ENCODE measurements around the gene CCNF. TPM values are rescaled to one million over a fixed set of nuclear protein-coding genes. Genes with fewer than 3 reads are reported as not detected.

Gene CCNF
- total and polyA plus RNA-seq, 11 donors, result 0.38 to 6.0 (median 1.6) TPM

DNA sequence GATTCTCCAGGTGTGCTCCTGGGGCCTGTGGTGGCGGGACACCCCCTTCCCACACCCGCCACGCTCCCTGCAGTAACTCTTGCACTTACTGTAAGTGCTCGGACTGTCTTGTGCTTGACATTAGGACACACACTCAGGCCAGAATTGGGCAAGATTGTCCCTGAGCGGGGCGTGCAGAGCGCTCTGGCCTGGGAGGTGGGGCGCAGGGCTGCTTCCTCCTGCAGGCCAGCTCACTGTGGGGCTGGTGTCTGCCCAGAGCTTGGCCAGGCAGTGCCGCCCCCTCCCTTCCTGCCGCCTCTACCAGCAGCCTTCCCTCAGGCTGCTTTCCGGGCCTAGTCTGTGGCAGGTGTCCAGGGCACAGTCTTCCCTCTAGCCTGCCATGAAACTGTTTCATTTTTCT, 78.4 kb downstream of the CCNF start:
- TF ChIP-seq CTCF (IDR thresholded peaks at IDR 0.05) (no peak), POLR2A (IDR thresholded peaks at IDR 0.05) (no peak)
- 75 to 91% (median 89%) methylated on average over 9 to 11 of the region's 11 CpGs for WGBS, 4 donors
- H3K9me3 ChIP-seq, result no peaks in the 10 kb centered on the region
- peaks cover 0 to 66% (median 9%) of the 10 kb centered on the region in 12 donors for H3K4me1 ChIP-seq
- ATAC-seq (peak; percentile 35 to 70 (median 48)), DNase-seq (peak in 4 of 5 donors; percentile 24 to 84 (median 70))
- no peaks in the 10 kb centered on the region for H3K36me3 ChIP-seq
- peak overlapping the region in 1 of 12 donors; percentile 23 for H3K4me3 ChIP-seq
- H3K27ac ChIP-seq, result peak overlapping the region in 5 of 12 donors; percentile 9 to 95 (median 28)
- intact Hi-C loops (cut with DNase I), result loop anchor here in 5 of 10 donors (5.0 to 10.0 kb wide), 5 partner anchors 80 to 503 kb away; partner anchors contain the start of genes CCNF (in 2 of the 5) and ZNF598 (in 1 of the 5)
- H3K27me3 ChIP-seq, result no peaks in the 10 kb centered on the region

Small RNAs within 50 kb of the gene (microRNA-seq; reads per million reads assigned to microRNA genes)
- gene MIR6767, result 0 reads per million in 4 donors
- 0 reads per million in 4 donors for gene MIR6768

Other genes starting within 250 kb of the CCNF start
- gene CASKIN1, start 232.8 kb upstream of the CCNF start, total RNA-seq, result 1 to 10 TPM in 8 of 9 donors, under 1 TPM in 1; 0.77 to 7.0 (median 2.1) TPM
- gene CASKIN1, start 232.8 kb upstream of the CCNF start, polyA plus RNA-seq, result 1 to 10 TPM in 1 of 2 donors, under 1 TPM in 1; 0.37 to 4.0 TPM
- gene MLST8, start 224.0 kb upstream of the CCNF start, total RNA-seq, result 10 to 100 TPM; 19.8 to 49.0 (median 22.8) TPM
- 10 to 100 TPM; 28.5 to 42.3 TPM for gene MLST8, start 224.0 kb upstream of the CCNF start, polyA plus RNA-seq
- 10 to 100 TPM in 2 of 9 donors, 1 to 10 TPM in 7; 1.7 to 11.7 (median 5.5) TPM for gene BRICD5, start 218.6 kb upstream of the CCNF start, total RNA-seq
- gene BRICD5, start 218.6 kb upstream of the CCNF start, polyA plus RNA-seq, result 1 to 10 TPM; 3.8 to 7.6 TPM
- 10 to 100 TPM; 19.6 to 44.0 (median 33.8) TPM for gene PGP, start 214.6 kb upstream of the CCNF start, total RNA-seq
- gene PGP, start 214.6 kb upstream of the CCNF start, polyA plus RNA-seq, result 10 to 100 TPM; 24.6 to 31.7 TPM
- 10 to 100 TPM in 8 of 9 donors, 1 to 10 TPM in 1; 8.4 to 27.3 (median 12.7) TPM for gene E4F1, start 205.9 kb upstream of the CCNF start, total RNA-seq
- 10 to 100 TPM; 17.3 to 20.4 TPM for gene E4F1, start 205.9 kb upstream of the CCNF start, polyA plus RNA-seq
- gene DNASE1L2, start 193.0 kb upstream of the CCNF start, total RNA-seq, result under 1 TPM in 7 of 9 donors, not detected in 2; 0.12 to 0.51 (median 0.34) TPM
- gene DNASE1L2, start 193.0 kb upstream of the CCNF start, polyA plus RNA-seq, result under 1 TPM; 0.18 to 0.50 TPM
- gene ECI1, start 177.9 kb upstream of the CCNF start, total RNA-seq, result 100 to 1,000 TPM in 8 of 9 donors, 10 to 100 TPM in 1; 84.6 to 178 (median 142) TPM
- 100 to 1,000 TPM; 146 to 340 TPM for gene ECI1, start 177.9 kb upstream of the CCNF start, polyA plus RNA-seq
- gene RNPS1, start 161.3 kb upstream of the CCNF start, total RNA-seq, result 100 to 1,000 TPM; 100 to 154 (median 120) TPM
- 100 to 1,000 TPM in 1 of 2 donors, 10 to 100 TPM in 1; 73.9 to 193 TPM for gene RNPS1, start 161.3 kb upstream of the CCNF start, polyA plus RNA-seq
- gene ABCA3, start 88.7 kb upstream of the CCNF start, total RNA-seq, result 10 to 100 TPM in 5 of 9 donors, 1 to 10 TPM in 4; 8.0 to 16.5 (median 10.0) TPM
- 1 to 10 TPM; 6.7 to 8.8 TPM for gene ABCA3, start 88.7 kb upstream of the CCNF start, polyA plus RNA-seq
- gene TEDC2, start 30.7 kb downstream of the CCNF start, total RNA-seq, result 1 to 10 TPM in 5 of 9 donors, under 1 TPM in 3, not detected in 1; 0.60 to 4.9 (median 1.2) TPM
- 1 to 10 TPM in 1 of 2 donors, under 1 TPM in 1; 0.46 to 3.1 TPM for gene TEDC2, start 30.7 kb downstream of the CCNF start, polyA plus RNA-seq
- under 1 TPM in 6 of 9 donors, not detected in 3; 0.09 to 0.50 (median 0.20) TPM for gene NTN3, start 41.9 kb downstream of the CCNF start, total RNA-seq
- not detected for gene NTN3, start 41.9 kb downstream of the CCNF start, polyA plus RNA-seq
- 10 to 100 TPM in 8 of 9 donors, 1 to 10 TPM in 1; 8.9 to 19.2 (median 11.9) TPM for gene TBC1D24, start 45.7 kb downstream of the CCNF start, total RNA-seq
- gene TBC1D24, start 45.7 kb downstream of the CCNF start, polyA plus RNA-seq, result 1 to 10 TPM; 4.0 to 6.7 TPM
- gene ATP6V0C, start 84.5 kb downstream of the CCNF start, total RNA-seq, result 100 to 1,000 TPM in 7 of 9 donors, 10 to 100 TPM in 2; 61.6 to 209 (median 129) TPM
- gene ATP6V0C, start 84.5 kb downstream of the CCNF start, polyA plus RNA-seq, result 100 to 1,000 TPM; 132 to 232 TPM
- gene AMDHD2, start 90.9 kb downstream of the CCNF start, total RNA-seq, result 10 to 100 TPM in 5 of 9 donors, 1 to 10 TPM in 4; 8.9 to 34.0 (median 11.8) TPM
- 10 to 100 TPM in 1 of 2 donors, 1 to 10 TPM in 1; 9.4 to 13.2 TPM for gene AMDHD2, start 90.9 kb downstream of the CCNF start, polyA plus RNA-seq
- under 1 TPM in 1 of 9 donors, not detected in 8; 0.18 TPM for gene CEMP1, start 102.0 kb downstream of the CCNF start, total RNA-seq
- under 1 TPM; 0.04 to 0.27 TPM for gene CEMP1, start 102.0 kb downstream of the CCNF start, polyA plus RNA-seq
- 10 to 100 TPM; 29.1 to 54.1 (median 40.4) TPM for gene PDPK1, start 108.6 kb downstream of the CCNF start, total RNA-seq
- gene PDPK1, start 108.6 kb downstream of the CCNF start, polyA plus RNA-seq, result 10 to 100 TPM; 12.3 to 32.3 TPM

Data from heart left ventricle (tissue), 16 donors.